ENCODE data around the gene PSMA6. TPM values are rescaled to one million over a fixed set of nuclear protein-coding genes. Genes with fewer than 3 reads are reported as not detected.

The PSMA6 gene
- total and polyA plus RNA-seq, 2 of the 13 experiments (the other 11 are each of a cell fraction or from before 2014, with no cell fraction given), result 525 to 1,109 TPM

- TF ChIP-seq MED13 (CRISPR knock-in tag; IDR thresholded peaks at IDR 0.05), result peak; percentile 96
- peak; percentile 100 for TF ChIP-seq SRSF1 (optimal IDR thresholded peaks at IDR 0.05; ENCODE audit: low read depth, low read length)
- TF ChIP-seq ZNF713 (CRISPR knock-in tag; IDR thresholded peaks at IDR 0.05), result peak; percentile 97
- TF ChIP-seq HMGXB3 (CRISPR knock-in tag; IDR thresholded peaks at IDR 0.05; ENCODE audit: borderline replicate concordance), result peak; percentile 93
- peak; percentile 98 for TF ChIP-seq BRD4 (CRISPR knock-in tag; IDR thresholded peaks at IDR 0.05)
- peak; percentile 98 for TF ChIP-seq ZSCAN5A (CRISPR knock-in tag; IDR thresholded peaks at IDR 0.05; ENCODE audit: borderline replicate concordance)
- peak; percentile 94 for TF ChIP-seq EEA1 (CRISPR knock-in tag; IDR thresholded peaks at IDR 0.05; ENCODE audit: borderline replicate concordance)
- TF ChIP-seq ZBTB40 (IDR thresholded peaks at IDR 0.05), result no peak
- TF ChIP-seq ZBTB40 (CRISPR knock-in tag; IDR thresholded peaks at IDR 0.05), result no peak
- TF ChIP-seq DPF2 (CRISPR knock-in tag; IDR thresholded peaks at IDR 0.05; ENCODE audit: borderline replicate concordance, low read depth), result peak; percentile 98
- peak; percentile 97 for TF ChIP-seq ELF3 (CRISPR knock-in tag; IDR thresholded peaks at IDR 0.05)
- TF ChIP-seq PAWR (CRISPR knock-in tag; IDR thresholded peaks at IDR 0.05; ENCODE audit: borderline replicate concordance), result no peak
- TF ChIP-seq TEAD2 (CRISPR knock-in tag; IDR thresholded peaks at IDR 0.05), result 0 out of 2 replicates have a peak, but pooled peaks have one; percentile 2
- TF ChIP-seq NR2F6 (IDR thresholded peaks at IDR 0.05), result peak; percentile 96
- TF ChIP-seq NR2F6 (CRISPR knock-in tag; IDR thresholded peaks at IDR 0.05), result peak; percentile 100
Measured at GRCh38 chr14:35336494-35337268, 44.5 kb downstream of the PSMA6 start (continued).
